Stimulated activated CD4-positive, alpha-beta T cell treated with anti-CD3 and anti-CD28 coated beads, Interleukin-4, amount 100 ng/mL, for 4 hours (primary cell): ENCODE measurements around the gene TOGARAM2.

ENCODE experiments used
- DNase-seq, 2 experiments: peaks; one replicate each; pipeline ENCODE4 v3.0.0-alpha.2; 2020

TOGARAM2 gene

DNA sequence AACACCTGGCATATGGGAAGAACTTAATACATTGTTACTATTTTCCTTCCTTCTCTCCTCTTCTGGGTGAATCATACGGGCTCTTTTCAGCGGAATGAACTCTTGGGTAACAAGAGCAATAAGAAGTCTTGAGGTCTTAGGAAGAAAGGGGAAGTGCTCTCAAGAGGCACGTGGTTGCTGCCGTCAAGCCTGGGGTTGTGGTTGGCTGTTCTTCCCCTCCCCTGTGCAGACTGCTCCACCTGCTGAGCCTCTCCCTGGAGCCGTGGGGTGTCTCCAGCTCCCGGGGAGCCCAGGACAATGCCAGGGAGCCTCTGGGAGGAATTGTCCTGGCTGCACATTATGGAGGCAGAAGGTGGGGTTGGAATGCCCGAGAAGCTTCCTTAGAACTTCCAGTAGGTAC lies 19.4 kb downstream of the TOGARAM2 start:
- DNase-seq = peak in 1 of 2 experiments; percentile 29

DNA sequence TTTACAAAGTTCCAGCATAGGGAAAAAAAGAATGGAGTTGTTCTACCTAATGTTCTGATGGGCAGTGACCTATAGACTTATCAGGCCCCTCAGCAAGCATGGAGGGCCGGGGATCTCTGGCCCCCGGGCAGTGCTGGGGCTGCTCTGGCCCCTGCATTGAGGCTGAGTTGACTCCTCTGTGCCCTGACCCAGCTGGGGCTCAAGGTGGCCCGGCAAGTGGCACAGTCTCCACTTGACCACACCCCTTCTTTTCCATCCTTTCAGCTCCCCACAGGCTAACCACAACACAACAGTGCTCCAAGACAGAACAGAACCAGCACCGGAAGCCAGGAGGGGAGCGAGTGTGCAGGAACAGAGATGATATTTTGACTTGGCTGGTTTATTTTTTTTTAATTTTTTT lies 19.9 kb downstream of the TOGARAM2 start:
- DNase-seq = no peak

DNA sequence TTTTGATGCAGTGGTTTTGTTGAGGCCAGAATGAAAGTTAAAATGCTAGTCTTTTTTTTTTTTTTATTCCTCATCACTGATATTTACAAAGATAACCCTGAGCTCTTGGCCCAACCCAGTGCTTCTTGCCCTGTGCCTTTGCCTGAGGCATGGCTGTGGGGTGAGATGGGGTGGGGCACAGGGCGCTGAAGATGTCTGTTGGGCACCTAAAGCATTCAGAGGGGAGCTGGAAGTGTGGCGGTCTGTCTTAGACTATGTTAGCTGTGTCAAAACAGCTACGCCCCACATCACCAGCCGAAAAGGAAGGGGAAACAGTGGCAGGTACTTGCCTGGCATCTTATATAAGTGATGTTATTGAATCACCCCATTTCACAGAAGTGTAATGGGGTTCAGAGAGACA lies 20.7 kb downstream of the TOGARAM2 start:
- no peak for DNase-seq

DNA sequence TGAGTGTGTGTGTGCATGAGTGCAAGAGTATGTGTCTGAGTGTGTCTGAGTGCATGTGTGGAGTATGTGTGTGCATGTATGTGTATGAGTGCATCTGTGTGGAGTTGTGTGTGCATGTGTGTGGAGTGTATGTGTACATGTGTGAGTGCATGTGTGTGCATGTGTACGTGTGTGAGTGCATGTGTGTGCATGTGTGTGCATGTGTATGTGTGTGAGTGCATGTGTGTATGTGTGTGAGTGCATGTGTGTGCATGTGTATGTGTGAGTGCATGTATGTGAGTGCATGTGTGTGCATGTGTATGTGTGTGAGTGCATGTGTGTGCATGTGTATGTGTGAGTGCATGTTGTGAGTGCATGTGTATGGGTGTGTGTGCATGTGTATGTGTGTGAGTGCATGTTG lies 23.7 kb downstream of the TOGARAM2 start:
- no peak for DNase-seq

DNA sequence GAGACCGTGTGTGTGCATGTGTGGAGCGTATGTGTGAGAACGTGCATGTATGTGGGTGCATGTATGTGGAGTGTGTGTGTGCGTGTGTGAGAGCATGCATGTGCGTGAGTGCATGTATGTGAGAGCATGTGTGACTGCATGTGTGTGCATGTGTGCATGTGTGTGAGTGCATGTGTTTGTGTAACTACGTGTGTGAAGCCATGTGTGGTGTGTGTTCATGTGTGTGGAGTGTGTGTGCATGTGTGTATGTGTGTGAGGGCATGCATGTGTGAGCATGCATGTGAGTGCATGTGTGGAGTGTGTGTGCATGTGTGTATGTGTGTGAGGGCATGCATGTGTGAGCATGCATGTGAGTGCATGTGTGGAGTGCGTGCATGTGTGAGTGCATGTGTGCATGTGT lies 24.2 kb downstream of the TOGARAM2 start:
- DNase-seq = no peak

DNA sequence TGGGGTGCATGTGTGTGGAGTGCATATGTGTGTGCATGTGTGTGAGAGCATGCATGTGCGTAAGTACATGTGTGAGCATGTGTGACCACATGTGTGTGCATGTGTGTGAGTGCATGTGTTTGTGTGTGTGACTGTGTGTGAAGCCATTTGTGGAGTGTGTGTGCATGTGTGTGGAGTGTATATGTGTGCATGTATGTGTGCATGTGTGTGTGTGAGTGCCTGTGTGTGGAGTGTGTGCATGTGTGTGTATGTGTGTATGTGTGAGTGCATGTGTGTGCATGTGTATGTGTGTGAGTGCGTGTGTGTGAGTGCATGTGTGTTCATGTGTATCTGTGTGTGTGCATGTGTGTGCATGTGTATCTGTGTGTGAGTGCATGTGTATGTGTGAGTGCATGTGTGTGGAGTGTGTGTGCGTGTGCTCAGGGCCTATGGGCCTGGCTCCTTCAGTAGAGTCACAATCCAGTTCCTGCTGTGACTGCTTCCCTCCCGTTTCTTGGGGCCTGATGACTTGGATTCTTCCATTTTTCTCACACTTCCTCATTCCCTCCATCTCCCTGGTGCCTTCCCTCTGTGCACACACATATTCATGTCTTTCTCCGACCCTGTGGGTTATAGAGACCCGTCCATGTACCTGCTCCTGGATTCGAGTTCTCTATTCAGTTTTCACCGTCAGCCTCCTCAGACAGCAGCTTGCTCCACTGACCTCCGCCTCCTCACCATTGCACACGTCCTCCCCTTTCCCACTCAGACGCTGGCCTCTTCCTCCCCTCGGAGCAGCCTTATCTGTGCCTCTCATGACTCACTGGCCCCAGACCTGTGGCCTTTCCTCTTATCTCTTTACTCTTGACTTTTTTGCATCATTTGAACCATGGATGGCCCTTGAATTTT lies 25.2 kb downstream of the TOGARAM2 start:
- no peak for DNase-seq

DNA sequence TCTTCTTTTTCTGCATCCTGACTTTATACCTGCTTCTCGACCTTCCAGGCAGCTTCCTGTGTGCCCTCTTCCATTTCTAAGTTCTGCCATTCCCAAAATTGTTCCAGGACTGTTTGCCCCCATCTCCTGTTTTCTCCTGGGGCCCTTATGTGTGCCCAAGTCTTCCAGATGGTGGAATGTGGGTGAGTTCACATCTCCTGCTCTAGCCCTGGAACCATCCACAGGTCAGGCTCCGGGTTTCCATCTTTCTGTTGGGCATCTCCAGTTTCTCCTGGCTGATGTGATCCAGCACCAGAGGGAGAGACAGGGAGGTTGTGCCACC lies 25.8 kb downstream of the TOGARAM2 start:
- DNase-seq = no peak

DNA sequence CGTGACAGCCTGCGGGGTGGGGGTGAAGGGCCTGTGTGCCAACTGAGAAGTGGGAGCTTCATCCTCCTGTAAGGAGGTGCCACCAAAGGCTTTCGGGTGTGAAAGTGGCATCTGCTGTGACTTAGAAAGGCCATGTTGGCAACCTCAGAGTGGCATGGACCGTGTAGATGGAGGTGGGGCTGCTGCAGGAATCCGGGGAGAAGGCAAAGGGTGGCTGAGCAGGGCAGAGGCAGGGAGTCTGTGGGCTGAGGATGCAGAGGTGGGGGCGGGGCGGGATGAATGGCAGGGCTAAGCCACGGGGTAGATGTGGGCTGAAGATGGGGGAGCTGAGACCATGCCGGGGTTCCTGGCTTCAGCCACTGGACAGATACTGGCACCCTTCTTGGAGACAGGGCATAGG lies 28.2 kb downstream of the TOGARAM2 start:
- DNase-seq = no peak

DNA sequence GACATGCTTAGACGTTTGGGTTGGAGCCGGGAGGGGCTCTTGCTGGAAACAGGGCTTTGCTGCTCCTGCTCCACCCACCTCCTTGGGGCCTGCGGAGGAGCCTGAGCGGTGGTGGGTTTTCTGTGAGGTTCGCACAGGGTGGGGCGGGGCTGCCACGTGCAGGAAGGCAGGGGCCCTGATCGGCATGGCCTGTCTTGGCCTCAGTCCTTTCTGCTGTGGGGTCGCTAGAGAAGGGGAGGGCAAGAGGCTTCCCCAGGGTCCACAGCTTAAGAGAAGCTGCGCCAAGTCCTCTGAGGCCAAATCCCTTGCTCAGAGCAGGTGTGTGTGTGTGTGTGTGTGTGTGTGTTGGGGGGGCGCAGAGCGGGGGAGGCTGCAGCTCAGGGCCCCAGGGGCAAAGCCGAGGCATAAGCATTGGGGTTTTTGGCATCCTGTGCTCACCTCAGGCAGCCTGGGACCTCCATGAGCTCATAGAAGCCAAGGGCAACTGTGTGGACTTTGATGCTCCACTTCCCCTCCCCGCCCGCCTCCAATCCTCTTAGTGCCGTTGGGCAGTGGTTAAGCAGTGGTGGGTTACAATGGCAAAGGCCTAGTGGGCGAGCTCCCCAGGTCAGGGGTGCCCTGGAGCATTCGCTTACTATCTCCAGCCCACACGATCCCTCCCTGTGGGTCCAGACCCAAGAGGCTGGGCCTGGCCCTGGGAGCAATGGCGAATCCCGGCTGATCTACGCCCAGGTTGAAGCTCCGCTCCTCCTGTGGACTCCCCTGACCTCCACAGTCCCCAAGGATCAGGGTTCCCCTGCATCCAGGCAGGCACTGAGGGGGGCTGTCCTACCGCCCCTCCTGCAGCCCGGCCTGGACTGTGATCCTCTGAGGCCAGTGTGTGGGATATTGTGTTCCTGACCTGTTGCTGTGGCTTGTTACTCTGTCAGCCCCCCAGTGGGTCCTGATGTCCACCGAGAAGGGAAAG lies 28.9 kb downstream of the TOGARAM2 start:
- DNase-seq = no peak

DNA sequence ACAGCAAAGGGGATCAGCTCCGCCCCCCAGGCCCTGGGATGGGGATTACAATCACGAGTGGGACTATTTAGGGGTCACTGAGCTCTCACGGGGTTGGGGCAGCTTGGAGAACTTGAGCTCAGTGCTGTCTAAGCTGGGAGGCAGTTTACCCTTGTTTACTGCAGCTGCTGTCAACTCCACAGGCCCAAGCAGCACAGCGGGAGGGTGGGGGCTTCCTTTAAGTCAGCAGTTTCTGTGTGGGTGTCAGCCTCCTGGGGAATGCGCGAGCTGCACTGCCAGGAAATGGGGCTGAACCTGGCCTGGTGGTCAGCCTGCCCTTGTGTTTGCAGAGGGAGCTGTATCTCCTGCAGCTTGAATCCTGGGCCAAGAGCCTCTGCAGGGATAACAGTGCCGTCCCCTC lies 29.8 kb downstream of the TOGARAM2 start:
- DNase-seq = peak in 1 of 2 experiments; percentile 42

DNA sequence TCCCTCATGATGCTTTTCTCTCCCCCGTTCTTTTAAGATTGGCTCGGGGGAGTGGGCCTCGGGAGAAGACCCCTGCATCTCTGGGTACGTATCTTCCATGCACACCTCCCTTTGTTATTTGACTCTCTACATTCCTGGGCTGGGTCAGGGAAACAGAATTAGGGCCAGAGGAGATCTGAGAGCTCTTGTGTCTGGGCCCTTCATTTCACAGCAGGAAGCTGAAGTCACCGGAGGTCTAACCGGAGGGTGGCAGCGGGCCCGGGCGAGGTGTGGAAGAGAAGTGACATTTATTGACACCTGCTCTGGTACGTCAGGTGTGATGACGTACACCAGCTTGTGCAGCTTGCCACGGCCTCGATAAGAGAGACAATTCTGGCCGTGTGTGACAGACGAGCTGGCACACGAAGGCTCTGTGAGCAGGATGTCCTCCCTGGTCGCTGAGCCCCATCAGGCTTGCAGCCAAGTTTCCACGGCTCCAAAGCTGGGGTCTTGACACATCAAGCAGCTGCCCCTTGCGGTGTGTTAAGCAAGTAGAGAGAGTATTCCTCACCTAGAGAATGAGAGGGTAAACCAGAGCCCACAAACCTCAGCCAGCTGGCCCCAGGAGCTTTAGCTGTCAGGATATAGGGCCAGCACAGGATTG lies 30.4 kb downstream of the TOGARAM2 start:
- peak; percentile 36 to 65 for DNase-seq

DNA sequence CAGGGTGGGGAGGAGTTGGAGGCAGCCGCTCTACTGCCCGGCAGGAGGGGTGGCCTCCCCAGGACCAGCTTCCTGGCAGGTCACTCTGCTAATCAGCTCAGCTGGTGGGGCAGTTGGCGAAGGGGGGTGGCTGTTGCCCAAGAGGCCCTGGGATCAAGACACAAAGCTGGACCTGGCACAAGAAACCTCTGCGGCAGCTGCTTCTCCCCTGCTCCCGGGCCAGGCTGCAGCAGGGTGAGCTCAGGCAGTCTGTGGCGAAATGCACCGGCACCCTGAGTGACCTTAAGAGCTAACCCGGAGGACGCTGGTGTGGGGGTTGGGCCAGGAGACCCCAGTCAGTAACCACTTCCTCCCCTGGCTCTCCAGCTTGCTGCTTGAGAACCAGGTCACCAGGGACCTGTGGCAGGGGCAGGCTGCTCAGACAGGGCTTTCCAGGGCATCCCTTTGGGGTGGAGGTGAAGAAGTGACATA lies 31.1 kb downstream of the TOGARAM2 start:
- DNase-seq = peak in 1 of 2 experiments; percentile 14

DNA sequence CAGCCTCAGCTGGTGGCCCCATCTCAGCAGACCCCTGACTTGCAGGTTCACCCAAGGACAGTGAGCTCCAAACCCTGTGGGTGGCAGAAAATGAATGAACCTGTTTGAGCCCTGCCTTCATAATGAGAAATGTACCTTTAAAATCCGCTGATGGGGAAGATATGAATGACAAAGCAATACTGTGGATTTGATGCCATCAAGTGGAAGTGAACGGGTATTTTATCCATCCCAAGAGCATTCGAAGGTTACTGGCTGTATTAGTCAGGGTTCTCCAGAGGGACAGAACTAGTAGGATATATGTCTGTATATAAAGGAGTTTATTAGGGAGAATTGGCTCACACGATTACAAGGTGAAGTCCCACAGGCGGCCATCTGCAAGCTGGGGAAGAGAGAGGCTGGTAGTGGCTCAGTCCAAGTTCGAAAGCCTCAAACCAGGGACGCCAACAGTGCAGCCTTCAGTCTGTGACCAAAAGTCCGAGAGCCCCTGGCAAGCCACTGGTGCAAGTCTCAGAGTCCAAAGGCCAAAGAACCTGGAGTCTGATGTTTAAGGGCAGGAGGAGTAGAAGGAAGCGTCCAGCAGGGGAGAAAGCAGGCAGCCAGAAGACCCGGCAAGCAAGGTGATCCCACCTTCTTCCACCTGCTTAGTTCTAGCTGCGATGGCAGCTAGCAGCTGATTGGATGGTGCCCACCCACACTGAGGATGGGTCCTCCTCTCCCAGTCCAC lies 32.1 kb downstream of the TOGARAM2 start:
- no peak for DNase-seq

DNA sequence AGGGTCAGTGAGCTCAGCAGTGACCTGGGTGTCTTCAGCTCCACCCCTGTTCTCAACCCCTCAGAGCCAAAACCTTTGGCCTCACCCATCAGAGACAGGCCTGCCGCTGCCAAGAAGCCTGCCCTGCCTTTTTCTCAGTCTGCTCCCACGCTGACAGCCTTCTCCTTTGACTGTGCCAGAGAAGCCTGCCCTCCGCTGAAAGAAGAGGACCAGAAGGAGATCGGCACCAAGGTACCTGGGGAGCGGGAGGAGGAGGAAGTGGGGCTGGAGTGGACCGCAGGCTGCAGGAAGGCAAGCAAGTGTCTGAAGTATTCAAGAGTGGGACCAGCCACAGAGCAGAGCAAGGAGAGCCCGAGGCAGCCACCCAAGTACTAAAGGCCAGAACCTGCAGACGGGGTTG lies 33.2 kb downstream of the TOGARAM2 start:
- DNase-seq = peak in 1 of 2 experiments; percentile 24

DNA sequence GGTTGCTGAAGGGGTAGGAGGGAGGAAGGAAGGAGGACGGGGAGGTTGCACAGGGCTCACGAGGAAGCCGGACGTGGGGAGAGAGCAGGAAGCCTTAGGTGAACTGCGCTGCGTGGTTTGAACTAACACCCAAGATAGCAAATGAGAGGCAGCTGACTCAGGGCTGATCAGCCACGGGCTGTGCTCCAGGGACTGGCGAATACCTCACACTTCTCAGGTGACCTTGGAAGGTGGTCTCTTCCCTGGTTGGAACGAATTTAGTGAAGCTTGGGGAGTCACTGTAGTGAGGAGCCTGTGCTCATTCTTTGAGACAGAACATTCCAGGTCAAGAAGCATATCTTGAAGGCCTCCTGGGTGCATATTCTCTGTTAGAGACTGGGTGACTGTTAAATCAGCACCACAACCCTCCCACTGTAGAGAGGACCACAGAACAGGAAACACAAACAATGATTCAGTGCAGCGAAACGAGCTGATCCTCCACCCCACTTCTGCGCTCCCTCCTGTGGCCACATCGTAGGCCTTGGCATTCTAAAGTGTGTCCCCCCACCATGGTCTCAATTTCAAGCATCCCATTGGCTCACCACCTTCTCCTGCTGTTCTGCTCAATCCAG lies 33.8 kb downstream of the TOGARAM2 start:
- peak; percentile 43 to 66 for DNase-seq

DNA sequence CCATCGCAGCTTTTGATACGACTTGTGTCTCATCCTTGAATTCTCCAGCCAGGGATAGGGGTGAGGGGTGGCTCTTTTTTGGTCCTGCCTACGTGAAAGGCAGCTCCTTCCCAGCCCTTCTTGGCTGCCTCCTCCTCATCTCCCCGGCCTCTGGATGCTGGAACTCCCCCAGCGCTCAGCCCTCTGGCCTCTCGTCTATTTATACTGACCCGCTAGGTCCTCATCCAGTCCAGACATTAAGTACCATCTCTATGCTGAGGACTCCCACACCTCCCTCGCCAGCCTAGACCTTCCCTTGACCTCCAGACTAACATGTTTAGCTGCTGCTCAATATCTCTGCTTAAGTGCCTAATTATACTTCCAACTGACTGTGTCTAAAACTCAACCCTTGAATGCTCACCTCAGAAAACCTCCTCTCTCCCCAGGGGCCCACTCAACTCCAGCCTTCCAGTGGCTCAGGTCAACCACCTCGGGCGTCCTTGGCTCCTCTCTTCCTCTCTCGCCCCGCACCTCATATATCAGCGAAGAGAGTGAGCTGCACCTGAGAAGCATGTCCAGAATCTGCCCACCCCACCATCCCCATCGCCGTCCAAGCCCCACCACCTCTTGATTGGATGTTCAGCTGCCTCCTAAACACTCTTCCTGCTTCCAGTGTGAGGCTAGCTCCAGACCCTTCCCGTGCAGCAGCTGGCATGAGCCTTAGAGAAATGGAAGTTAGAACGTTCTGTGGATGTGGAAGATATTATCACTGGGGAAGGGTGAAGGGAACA lies 34.8 kb downstream of the TOGARAM2 start:
- no peak for DNase-seq

DNA sequence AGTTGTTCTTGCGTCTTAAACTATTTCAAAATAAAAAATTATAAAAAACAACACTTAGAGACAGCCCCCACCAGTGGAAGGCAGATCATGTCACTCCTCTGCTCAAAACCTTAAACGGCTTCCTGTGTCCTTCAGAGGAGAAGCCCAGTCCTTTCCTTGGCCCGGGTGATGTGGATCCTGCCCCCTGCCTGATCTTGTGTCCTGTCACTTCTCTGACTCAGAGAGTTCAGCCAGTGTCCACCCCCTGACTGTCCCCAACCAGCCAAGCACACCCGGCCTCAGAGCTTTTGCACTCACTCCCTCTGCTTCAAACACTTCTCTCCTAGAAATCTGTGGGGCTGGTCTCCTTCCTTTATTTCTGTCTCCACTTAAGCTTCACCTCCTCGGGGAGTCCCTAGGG lies 35.4 kb downstream of the TOGARAM2 start:
- DNase-seq = no peak

DNA sequence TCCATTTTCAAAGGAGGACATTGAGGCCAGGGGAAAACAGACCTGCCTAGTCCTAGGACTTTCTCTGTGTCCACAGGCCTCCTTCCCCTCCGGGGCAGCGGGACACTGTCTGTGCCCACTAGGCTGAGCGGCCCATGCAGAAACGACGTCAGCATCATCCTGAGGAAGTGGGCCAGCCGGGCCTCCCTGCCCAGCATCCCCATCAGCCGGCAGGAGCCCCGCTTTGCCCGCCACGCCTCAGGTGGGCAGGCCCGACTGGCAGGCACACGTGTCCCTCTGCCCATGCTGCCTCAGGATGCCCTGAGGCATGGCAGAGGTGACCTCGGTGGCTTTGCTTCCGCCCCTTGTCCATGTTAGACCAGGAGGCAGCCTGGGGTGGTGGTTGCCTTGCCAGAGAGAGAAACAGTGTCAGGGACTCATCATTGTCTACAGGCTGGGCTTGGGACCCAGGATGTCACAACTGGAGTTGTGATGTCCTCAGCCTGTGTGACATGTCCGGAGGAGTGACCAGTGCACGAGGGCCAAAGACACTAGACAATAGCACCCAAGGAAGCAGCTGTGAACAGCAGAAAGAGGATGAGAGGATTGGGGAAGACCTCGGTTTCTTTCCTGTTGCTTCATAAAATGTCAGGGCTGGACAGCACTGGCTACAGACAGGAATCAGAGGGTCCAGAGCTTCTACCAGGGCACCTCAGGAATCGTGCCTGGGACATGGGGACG lies 36.8 kb downstream of the TOGARAM2 start:
- DNase-seq = no peak

DNA sequence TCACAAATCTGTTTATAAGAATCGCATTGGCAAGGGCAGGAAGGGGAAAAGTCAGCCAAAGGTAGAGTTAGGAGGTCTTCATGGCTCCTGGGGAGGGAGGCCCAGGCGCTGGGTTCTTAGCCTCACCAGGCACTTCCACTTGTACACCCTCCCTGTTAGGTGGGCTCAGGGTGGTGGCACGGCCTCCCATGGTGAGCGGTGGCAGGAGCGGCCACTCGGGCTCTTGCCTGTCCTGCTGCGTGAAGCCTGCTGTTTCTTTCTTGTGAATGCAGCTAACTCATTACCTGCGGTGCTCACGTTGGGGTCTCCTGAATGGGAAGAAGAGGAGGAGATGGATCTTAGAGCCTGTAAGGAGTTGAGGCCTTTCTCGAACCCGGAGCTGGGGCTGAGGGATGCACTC lies 40.8 kb downstream of the TOGARAM2 start:
- no peak for DNase-seq

DNA sequence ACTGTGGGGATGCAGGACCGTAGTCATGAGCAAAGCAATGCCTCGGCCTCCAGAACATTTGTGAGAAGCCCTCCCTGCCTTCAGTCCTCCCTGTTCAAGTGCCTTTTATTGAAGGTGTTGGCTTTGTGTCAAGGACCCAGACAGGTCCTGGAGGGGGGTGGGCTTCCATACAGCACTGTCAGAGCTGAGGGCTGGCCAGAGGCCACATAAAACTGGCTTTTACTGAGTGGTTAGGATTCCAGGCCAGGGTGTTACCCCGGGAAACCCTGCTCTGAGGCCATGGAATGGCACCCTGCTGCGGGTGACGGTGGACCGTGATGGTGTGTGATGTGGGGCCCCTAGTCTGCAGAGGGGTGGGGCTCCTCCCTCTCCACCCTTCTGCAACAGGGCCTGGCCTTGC lies 41.6 kb downstream of the TOGARAM2 start:
- DNase-seq = no peak

DNA sequence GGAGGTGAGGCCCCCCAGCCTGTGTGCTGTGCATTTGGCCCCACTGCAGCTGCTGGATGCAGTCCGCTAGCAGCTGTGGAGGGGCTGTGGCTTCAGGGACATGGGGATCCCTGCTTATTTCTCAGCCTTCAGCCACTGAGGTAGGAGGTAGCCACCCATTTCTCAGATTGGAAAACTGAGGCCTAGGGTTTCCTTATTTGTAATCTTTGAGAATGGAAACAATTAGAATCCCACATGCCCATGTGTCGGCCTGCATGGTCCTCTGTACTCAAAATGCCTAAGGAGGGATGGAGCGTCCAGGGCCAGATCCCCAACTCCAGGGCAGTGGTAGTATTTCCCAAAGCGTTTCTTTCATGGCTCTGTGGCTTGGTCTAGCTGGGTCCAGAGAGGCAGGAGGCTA lies 42.1 kb downstream of the TOGARAM2 start:
- DNase-seq = no peak
